Measurements from ENCODE around the gene FNTB.

DNA sequence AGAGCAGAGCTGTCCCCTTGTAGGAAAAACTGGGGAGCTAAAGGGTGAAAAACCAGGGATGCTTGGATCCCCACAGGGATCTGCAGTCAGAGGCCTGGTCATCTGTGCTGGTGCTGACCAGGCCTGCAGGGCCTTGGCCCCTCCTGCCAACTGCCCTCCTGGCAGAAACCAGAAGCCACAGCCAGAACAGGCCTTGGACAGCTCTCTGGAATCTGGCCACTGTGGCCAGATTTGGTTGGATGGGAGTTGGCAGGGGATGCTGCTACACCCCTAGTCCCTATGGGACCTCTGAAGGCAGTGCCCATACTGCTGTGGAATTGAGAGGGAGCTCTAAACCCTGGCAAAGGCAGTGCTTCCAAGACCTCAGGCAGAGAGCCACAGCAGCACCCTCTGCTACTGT is 35.0 kb upstream of the FNTB start:
- TF ChIP-seq, protein P1, sequence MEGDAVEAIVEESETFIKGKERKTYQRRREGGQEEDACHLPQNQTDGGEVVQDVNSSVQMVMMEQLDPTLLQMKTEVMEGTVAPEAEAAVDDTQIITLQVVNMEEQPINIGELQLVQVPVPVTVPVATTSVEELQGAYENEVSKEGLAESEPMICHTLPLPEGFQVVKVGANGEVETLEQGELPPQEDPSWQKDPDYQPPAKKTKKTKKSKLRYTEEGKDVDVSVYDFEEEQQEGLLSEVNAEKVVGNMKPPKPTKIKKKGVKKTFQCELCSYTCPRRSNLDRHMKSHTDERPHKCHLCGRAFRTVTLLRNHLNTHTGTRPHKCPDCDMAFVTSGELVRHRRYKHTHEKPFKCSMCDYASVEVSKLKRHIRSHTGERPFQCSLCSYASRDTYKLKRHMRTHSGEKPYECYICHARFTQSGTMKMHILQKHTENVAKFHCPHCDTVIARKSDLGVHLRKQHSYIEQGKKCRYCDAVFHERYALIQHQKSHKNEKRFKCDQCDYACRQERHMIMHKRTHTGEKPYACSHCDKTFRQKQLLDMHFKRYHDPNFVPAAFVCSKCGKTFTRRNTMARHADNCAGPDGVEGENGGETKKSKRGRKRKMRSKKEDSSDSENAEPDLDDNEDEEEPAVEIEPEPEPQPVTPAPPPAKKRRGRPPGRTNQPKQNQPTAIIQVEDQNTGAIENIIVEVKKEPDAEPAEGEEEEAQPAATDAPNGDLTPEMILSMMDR (conservative IDR thresholded peaks at IDR 0.05), result no peak
- TF ChIP-seq ZFX (IDR thresholded peaks at IDR 0.05), result no peak
